ENCODE measurements around the gene CERS4.

The CERS4 gene

GRCh38 chr19:8311461-8312260, 102.5 kb downstream of the CERS4 start:
- no peak for DNase-seq (ENCODE audit: low read depth, low spot score)
- no peak overlapping the region for H3K4me3 ChIP-seq (ENCODE audit: low read depth, low read length)
- in situ Hi-C loops (cut with HindIII; ENCODE audit: low sequenced_read_pairs): no loop called here
- no peak for TF ChIP-seq CTCF (IDR thresholded peaks at IDR 0.05; ENCODE audit: low read depth, low read length)

All from astrocyte of the spinal cord (primary cell).